GM23338 (cell line): ENCODE data around the gene CCNF. TPM values are rescaled to one million over a fixed set of nuclear protein-coding genes. Genes with fewer than 3 reads are reported as not detected.

ENCODE experiments used
- ATAC-seq: fragments of 200-7000 bp; cut with Tn5 transposase; 3 replicates; pipeline ENCODE4 v1.9.1; 2020
- DNase-seq: peaks from one replicate; pipeline ENCODE4 v3.0.0-alpha.2; 2015; ENCODE audit warnings: low spot score
- H2AFZ ChIP-seq: fragments of 200-600 bp; sonication (generic); 2 replicates; pipeline ENCODE4 v1.8.0; 2016; ENCODE audit warnings: antibody characterized with exemption, mild to moderate bottlenecking, moderate library complexity
- H3F3A ChIP-seq: fragments of 200-600 bp; sonication (generic); replicated peaks from 2 replicates; pipeline ENCODE4 v1.8.0; 2017; ENCODE audit warnings: antibody characterized with exemption, mixed run types, low read depth
- H3K27ac ChIP-seq: fragments of 200-600 bp; sonication (generic); 2 replicates; pipeline ENCODE4 v1.6.1; 2016; ENCODE audit warnings: low read depth
- H3K27me3 ChIP-seq: fragments of 200-600 bp; sonication (generic); 2 replicates; pipeline ENCODE4 v1.8.0; 2016; ENCODE audit warnings: mild to moderate bottlenecking, mixed run types, moderate library complexity; ENCODE audit not compliant: insufficient read depth
- H3K36me3 ChIP-seq: fragments of 200-600 bp; sonication (generic); 2 replicates; pipeline ENCODE4 v1.8.0; 2016; ENCODE audit warnings: mild to moderate bottlenecking; ENCODE audit not compliant: insufficient read depth
- H3K4me1 ChIP-seq: fragments of 200-600 bp; sonication (generic); 2 replicates; pipeline ENCODE4 v1.8.0; 2016; ENCODE audit warnings: mild to moderate bottlenecking, moderate library complexity; ENCODE audit not compliant: insufficient read depth
- H3K4me2 ChIP-seq: fragments of 200-600 bp; sonication (generic); 2 replicates; pipeline ENCODE4 v1.7.1; 2017; ENCODE audit warnings: mixed run types
- H3K4me3 ChIP-seq: fragments of 200-600 bp; sonication (generic); 2 replicates; pipeline ENCODE4 v1.6.1; 2016; ENCODE audit warnings: mixed run types
- H3K79me2 ChIP-seq: fragments of 200-600 bp; sonication (generic); replicated peaks from 2 replicates; pipeline ENCODE4 v1.8.0; 2017; ENCODE audit warnings: mild to moderate bottlenecking; ENCODE audit not compliant: insufficient read depth
- H3K9me2 ChIP-seq: fragments of 200-600 bp; sonication (generic); 2 replicates; pipeline ENCODE4 v1.8.0; 2017; ENCODE audit not compliant: insufficient read depth
- H4K20me1 ChIP-seq: fragments of 200-600 bp; sonication (generic); replicated peaks from 2 replicates; pipeline ENCODE4 v1.8.0; 2017; ENCODE audit warnings: mild to moderate bottlenecking; ENCODE audit not compliant: insufficient read depth
- H3K27ac Mint-ChIP-seq: 2 replicates; pipeline ENCODE4 v1.8.0; 2020; ENCODE audit warnings: inconsistent platforms, mild to moderate bottlenecking, moderate library complexity, mixed read lengths
- H3K27me3 Mint-ChIP-seq: 3 replicates; pipeline ENCODE4 v1.8.0; 2022; ENCODE audit warnings: low read depth, mild to moderate bottlenecking, moderate library complexity, mixed read lengths, inconsistent platforms; ENCODE audit not compliant: insufficient read depth, poor library complexity
- H3K36me3 Mint-ChIP-seq: 3 replicates; pipeline ENCODE4 v1.8.0; 2021; ENCODE audit warnings: low read depth, mild to moderate bottlenecking, inconsistent platforms, moderate library complexity, mixed read lengths
- H3K4me1 Mint-ChIP-seq: 3 replicates; pipeline ENCODE4 v1.8.0; 2020; ENCODE audit warnings: mild to moderate bottlenecking, inconsistent platforms, mixed read lengths
- H3K4me3 Mint-ChIP-seq: 3 replicates; pipeline ENCODE4 v1.8.0; 2021; ENCODE audit warnings: moderate library complexity, mild to moderate bottlenecking, inconsistent platforms, mixed read lengths
- H3K9me3 Mint-ChIP-seq: 3 replicates; pipeline ENCODE4 v1.8.0; 2020; ENCODE audit warnings: moderate library complexity, mild to moderate bottlenecking, inconsistent platforms, mixed read lengths
- CREB1 ChIP-seq: fragments of 250-450 bp; sonication (Bioruptor Pico); IDR thresholded peaks from 2 replicates; pipeline ENCODE4 v1.5.0; 2020; ENCODE audit warnings: low read depth, mild to moderate bottlenecking, moderate library complexity
- EZH2 ChIP-seq: fragments of 200-600 bp; sonication (generic); IDR thresholded peaks from one replicate; pipeline ENCODE4 v1.8.0; 2017; ENCODE audit warnings: antibody characterized with exemption, mild to moderate bottlenecking, low read depth; ENCODE audit not compliant: unreplicated experiment
- EZH2phosphoT487 ChIP-seq: fragments of 200-600 bp; sonication (generic); IDR thresholded peaks from one replicate; pipeline ENCODE4 v1.8.1; 2018; ENCODE audit warnings: antibody characterized with exemption; ENCODE audit not compliant: unreplicated experiment
- JUNB ChIP-seq: IDR thresholded peaks from one replicate; pipeline ENCODE4 v1.6.1; 2016; ENCODE audit warnings: antibody characterized with exemption; ENCODE audit not compliant: unreplicated experiment
- POLR2AphosphoS5 ChIP-seq: IDR thresholded peaks from 2 replicates; pipeline ENCODE4 v1.6.1; 2016; ENCODE audit warnings: antibody characterized with exemption, low read depth
- STAT1 ChIP-seq: IDR thresholded peaks from one replicate; pipeline ENCODE4 v1.6.1; 2016; ENCODE audit warnings: antibody characterized with exemption; ENCODE audit not compliant: unreplicated experiment
- ZNF114 ChIP-seq: fragments of 250-450 bp; sonication (Bioruptor Pico); IDR thresholded peaks from 2 replicates; pipeline ENCODE4 v1.5.0; 2020; ENCODE audit warnings: mild to moderate bottlenecking, moderate library complexity
- ZNF331 ChIP-seq: fragments of 250-450 bp; sonication (Bioruptor Pico); IDR thresholded peaks from 2 replicates; pipeline ENCODE4 v1.5.0; 2020; ENCODE audit warnings: low read depth, mild to moderate bottlenecking, moderate library complexity
- polyA plus RNA-seq: library from polyadenylated mRNA; unstranded; fragments of >200 nt; fragmentation: Nextera tagmentation; extraction: Ambion mirVana; gene quantifications from 2 replicates; pipeline ENCODE4 v1.2.1, GENCODE V29; 2016
- total RNA-seq: library from RNA; depleted of rRNA; stranded (reverse); fragments of >200 nt; shearing (Covaris generic); gene quantifications from 2 replicates; pipeline ENCODE4 v1.2.3, GENCODE V29; 2014
- TF ChIP-seq, protein P1 (sequence below): IDR thresholded peaks from 2 replicates; pipeline ENCODE4 v1.6.1; 2016; ENCODE audit warnings: antibody characterized with exemption
- TF ChIP-seq, protein P2 (sequence below), 2 experiments: fragments of 200-600 bp in 1 of 2; sonication (generic) in 1 of 2; conservative IDR thresholded peaks; 2 replicates each; pipeline versions ENCODE4 v1.5.1 to v1.6.1; 2016 to 2017; ENCODE audit warnings: antibody characterized with exemption in 2 of 2, low read depth in 2 of 2, mild to moderate bottlenecking in 2 of 2, moderate library complexity in 1 of 2
- TF ChIP-seq, protein P3 (sequence below): IDR thresholded peaks from one replicate; pipeline ENCODE4 v1.6.1; 2018; ENCODE audit warnings: antibody characterized with exemption; ENCODE audit not compliant: unreplicated experiment

Gene CCNF
- total and polyA plus RNA-seq, 2 experiments from 2014 or later, result 21.2 to 54.2 TPM

DNA sequence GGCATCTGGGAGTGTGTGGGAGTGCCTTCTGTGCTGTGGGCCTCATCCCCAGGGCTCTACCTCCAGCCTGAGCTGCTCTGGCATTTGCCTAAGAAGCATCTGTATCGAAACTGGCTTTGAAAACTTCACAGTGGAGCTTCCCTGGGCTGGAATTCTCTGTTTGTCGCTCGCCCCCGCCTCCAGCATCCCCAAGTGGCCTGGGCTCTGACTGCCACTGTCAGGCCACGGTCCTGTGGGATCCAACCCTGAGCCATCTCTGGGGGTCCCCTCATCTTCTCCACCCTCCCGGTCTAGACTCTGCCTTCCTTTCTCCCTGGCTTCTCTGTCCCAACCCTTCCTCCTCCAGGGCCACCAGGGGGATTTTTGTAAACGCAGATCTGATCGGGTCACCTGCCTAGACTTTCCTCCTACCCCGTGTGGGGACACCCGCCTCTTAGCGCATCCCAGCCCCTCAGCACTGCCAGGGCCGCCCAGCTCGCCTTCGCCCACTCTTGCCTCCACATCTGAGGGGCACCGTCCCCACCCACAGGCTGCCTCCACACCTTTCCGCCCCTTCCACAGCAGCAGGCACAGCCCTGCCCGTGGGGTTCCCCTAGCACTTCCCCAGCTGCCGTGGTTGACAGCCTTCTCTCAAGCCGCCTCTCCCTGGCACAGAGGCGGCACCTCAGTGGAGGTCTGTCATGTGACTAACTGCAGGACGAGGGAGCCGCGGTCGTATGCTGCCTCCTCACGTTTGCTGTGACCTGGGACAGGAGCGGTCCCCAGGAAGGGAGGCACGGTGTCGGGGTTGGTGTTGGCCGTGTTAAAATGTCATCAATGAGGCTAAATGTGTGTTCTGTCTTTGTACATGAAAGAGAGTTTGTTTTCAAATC, 57.6 kb downstream of the CCNF start:
- H3K9me2 ChIP-seq, result no peaks in the 10 kb centered on the region
- H3K4me2 ChIP-seq, result no peak overlapping the region
- ATAC-seq (peak; percentile 61), DNase-seq (no peak)
- H3K4me1 ChIP-seq, result no peaks in the 10 kb centered on the region
- Mint-ChIP-seq H3K36me3 (no peaks in the 10 kb centered on the region; the same call in 1 of the 3 replicates), H3K27me3 (peaks cover 18% of the 10 kb centered on the region), H3K4me3 (no peak overlapping the region; the same call in 2 of the 3 replicates), H3K4me1 (peaks cover 20% of the 10 kb centered on the region), H3K9me3 (no peaks in the 10 kb centered on the region), H3K27ac (peak overlapping the region; percentile 63; the same call in 1 of the 2 replicates)
- no peak overlapping the region for H2AFZ ChIP-seq
- TF ChIP-seq POLR2AphosphoS5 (no peak), JUNB (no peak), ZNF114 (CRISPR knock-in tag) (no peak), CREB1 (CRISPR knock-in tag) (no peak), EZH2phosphoT487 (no peak)
- TF ChIP-seq, protein P1, sequence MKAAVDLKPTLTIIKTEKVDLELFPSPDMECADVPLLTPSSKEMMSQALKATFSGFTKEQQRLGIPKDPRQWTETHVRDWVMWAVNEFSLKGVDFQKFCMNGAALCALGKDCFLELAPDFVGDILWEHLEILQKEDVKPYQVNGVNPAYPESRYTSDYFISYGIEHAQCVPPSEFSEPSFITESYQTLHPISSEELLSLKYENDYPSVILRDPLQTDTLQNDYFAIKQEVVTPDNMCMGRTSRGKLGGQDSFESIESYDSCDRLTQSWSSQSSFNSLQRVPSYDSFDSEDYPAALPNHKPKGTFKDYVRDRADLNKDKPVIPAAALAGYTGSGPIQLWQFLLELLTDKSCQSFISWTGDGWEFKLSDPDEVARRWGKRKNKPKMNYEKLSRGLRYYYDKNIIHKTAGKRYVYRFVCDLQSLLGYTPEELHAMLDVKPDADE, result no peak
- TF ChIP-seq, protein P2, sequence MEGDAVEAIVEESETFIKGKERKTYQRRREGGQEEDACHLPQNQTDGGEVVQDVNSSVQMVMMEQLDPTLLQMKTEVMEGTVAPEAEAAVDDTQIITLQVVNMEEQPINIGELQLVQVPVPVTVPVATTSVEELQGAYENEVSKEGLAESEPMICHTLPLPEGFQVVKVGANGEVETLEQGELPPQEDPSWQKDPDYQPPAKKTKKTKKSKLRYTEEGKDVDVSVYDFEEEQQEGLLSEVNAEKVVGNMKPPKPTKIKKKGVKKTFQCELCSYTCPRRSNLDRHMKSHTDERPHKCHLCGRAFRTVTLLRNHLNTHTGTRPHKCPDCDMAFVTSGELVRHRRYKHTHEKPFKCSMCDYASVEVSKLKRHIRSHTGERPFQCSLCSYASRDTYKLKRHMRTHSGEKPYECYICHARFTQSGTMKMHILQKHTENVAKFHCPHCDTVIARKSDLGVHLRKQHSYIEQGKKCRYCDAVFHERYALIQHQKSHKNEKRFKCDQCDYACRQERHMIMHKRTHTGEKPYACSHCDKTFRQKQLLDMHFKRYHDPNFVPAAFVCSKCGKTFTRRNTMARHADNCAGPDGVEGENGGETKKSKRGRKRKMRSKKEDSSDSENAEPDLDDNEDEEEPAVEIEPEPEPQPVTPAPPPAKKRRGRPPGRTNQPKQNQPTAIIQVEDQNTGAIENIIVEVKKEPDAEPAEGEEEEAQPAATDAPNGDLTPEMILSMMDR (conservative IDR thresholded peaks at IDR 0.05; ENCODE audit: low read depth in 2 of 2), result peak in 1 of 2 experiments; percentile 32; a peak in 2 of 4 replicates
- no peaks in the 10 kb centered on the region for H3K36me3 ChIP-seq
- no peak overlapping the region for H3K27ac ChIP-seq
- H3F3A ChIP-seq, result no peaks in the 10 kb centered on the region
- H3K4me3 ChIP-seq, result no peak overlapping the region
- H4K20me1 ChIP-seq, result no peaks in the 10 kb centered on the region; the same call in 1 of the 2 replicates
- 0 out of 2 replicates have a peak, but pooled peaks cover 6% of the 10 kb centered on the region for H3K79me2 ChIP-seq
- H3K27me3 ChIP-seq, result no peaks in the 10 kb centered on the region

DNA sequence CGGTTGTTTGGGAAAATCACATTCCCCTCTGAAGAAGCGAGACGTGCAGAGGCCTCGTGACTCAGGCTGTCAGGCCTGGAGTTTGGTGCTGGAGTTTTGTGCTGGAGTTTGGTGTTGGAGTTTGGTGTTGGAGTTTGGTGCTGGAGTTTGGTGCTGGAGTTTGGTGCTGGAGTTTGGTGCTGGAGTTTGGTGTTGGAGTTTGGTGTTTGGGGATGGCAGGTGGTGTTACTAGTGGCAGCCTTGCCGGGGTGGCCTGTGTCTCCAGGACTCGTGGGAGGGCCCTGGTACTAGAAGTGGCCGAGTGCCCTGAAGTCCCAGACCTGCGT, 58.2 kb downstream of the CCNF start:
- no peaks in the 10 kb centered on the region for H3K27me3 ChIP-seq
- 0 out of 2 replicates have a peak, but pooled peaks cover 3% of the 10 kb centered on the region for H3K79me2 ChIP-seq
- no peaks in the 10 kb centered on the region for H3K36me3 ChIP-seq
- Mint-ChIP-seq H3K4me3 (no peak overlapping the region; the same call in 2 of the 3 replicates), H3K27ac (peak overlapping the region; percentile 63), H3K36me3 (no peaks in the 10 kb centered on the region; the same call in 1 of the 3 replicates), H3K9me3 (no peaks in the 10 kb centered on the region), H3K4me1 (peaks cover 20% of the 10 kb centered on the region), H3K27me3 (peaks cover 18% of the 10 kb centered on the region)
- DNase-seq (no peak), ATAC-seq (no peak)
- TF ChIP-seq JUNB, result no peak
- TF ChIP-seq, protein P1, result no peak
- TF ChIP-seq, protein P3, sequence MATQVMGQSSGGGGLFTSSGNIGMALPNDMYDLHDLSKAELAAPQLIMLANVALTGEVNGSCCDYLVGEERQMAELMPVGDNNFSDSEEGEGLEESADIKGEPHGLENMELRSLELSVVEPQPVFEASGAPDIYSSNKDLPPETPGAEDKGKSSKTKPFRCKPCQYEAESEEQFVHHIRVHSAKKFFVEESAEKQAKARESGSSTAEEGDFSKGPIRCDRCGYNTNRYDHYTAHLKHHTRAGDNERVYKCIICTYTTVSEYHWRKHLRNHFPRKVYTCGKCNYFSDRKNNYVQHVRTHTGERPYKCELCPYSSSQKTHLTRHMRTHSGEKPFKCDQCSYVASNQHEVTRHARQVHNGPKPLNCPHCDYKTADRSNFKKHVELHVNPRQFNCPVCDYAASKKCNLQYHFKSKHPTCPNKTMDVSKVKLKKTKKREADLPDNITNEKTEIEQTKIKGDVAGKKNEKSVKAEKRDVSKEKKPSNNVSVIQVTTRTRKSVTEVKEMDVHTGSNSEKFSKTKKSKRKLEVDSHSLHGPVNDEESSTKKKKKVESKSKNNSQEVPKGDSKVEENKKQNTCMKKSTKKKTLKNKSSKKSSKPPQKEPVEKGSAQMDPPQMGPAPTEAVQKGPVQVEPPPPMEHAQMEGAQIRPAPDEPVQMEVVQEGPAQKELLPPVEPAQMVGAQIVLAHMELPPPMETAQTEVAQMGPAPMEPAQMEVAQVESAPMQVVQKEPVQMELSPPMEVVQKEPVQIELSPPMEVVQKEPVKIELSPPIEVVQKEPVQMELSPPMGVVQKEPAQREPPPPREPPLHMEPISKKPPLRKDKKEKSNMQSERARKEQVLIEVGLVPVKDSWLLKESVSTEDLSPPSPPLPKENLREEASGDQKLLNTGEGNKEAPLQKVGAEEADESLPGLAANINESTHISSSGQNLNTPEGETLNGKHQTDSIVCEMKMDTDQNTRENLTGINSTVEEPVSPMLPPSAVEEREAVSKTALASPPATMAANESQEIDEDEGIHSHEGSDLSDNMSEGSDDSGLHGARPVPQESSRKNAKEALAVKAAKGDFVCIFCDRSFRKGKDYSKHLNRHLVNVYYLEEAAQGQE, result no peak
- no peak for TF ChIP-seq CREB1 (CRISPR knock-in tag)
- no peak for TF ChIP-seq EZH2phosphoT487
- TF ChIP-seq EZH2, result no peak
- TF ChIP-seq STAT1, result no peak
- TF ChIP-seq ZNF331 (CRISPR knock-in tag), result no peak
- H2AFZ ChIP-seq, result no peak overlapping the region
- no peak overlapping the region for H3K4me2 ChIP-seq
- H4K20me1 ChIP-seq, result no peaks in the 10 kb centered on the region; the same call in 1 of the 2 replicates
- H3F3A ChIP-seq, result no peaks in the 10 kb centered on the region
- H3K4me3 ChIP-seq, result no peak overlapping the region
- H3K4me1 ChIP-seq, result no peaks in the 10 kb centered on the region
- no peak overlapping the region for H3K27ac ChIP-seq
- no peaks in the 10 kb centered on the region for H3K9me2 ChIP-seq
